Naive thymus-derived CD4-positive, alpha-beta T cell (primary cell): ENCODE data around the gene KHK. TPM values are rescaled to one million over a fixed set of nuclear protein-coding genes. Genes with fewer than 3 reads are reported as not detected.

Source experiments
- ATAC-seq: fragments of 150-1000 bp; cut with Tn5 transposase; 2 replicates; pipeline ENCODE4 v1.10.0; 2021; ENCODE audit warnings: mild to moderate bottlenecking, moderate library complexity
- CTCF ChIA-PET: fragments of 350-600 bp; sonication (Branson Sonifier 250); formaldehyde crosslinking; loops from one replicate; lab custom pipeline; 2021; ENCODE audit warnings: antibody characterized with exemption; lab: Charles Lee
- POLR2A ChIA-PET: fragments of 350-600 bp; sonication (Branson Sonifier 250); formaldehyde crosslinking; loops from one replicate; lab custom pipeline; 2021; ENCODE audit warnings: antibody characterized with exemption, inconsistent platforms; lab: Charles Lee
- DNase-seq, 9 donors: peaks; one replicate each; pipeline versions ENCODE4 v3.0.0 to v3.0.0-alpha.2; 2020 to 2022; ENCODE audit warnings: mixed read lengths in 1 of 9
- H3K27ac ChIP-seq: one replicate; pipeline ENCODE4 v1.7.0; 2013; ENCODE audit warnings: mild to moderate bottlenecking, low read depth, low read length, moderate library complexity
- H3K27me3 ChIP-seq, 2 donors: one replicate each; pipeline ENCODE4 v1.7.0; 2013; ENCODE audit warnings: low read length in 2 of 2, mild to moderate bottlenecking in 2 of 2, moderate library complexity in 2 of 2; ENCODE audit not compliant: control insufficient read depth in 2 of 2, insufficient read depth in 2 of 2
- H3K36me3 ChIP-seq, 3 experiments: 1 replicate in 2 of 3; 2 replicates in 1 of 3; pipeline ENCODE4 v1.7.0; 2013; ENCODE audit warnings: low read length in 3 of 3, mild to moderate bottlenecking in 3 of 3, moderate library complexity in 1 of 3; ENCODE audit not compliant: insufficient read depth in 3 of 3, control insufficient read depth in 2 of 3
- H3K4me1 ChIP-seq, 2 donors: one replicate each; pipeline ENCODE4 v1.7.0; 2013; ENCODE audit warnings: low read length in 2 of 2, mild to moderate bottlenecking in 2 of 2, moderate library complexity in 1 of 2; ENCODE audit not compliant: control insufficient read depth in 2 of 2, insufficient read depth in 2 of 2
- H3K4me3 ChIP-seq: 2 replicates; pipeline ENCODE4 v1.7.0; 2013; ENCODE audit warnings: mild to moderate bottlenecking, low read length
- H3K9me3 ChIP-seq, 3 experiments: 1 replicate in 2 of 3; 2 replicates in 1 of 3; pipeline ENCODE4 v1.7.0; 2013; ENCODE audit warnings: low read length in 3 of 3; ENCODE audit not compliant: control insufficient read depth in 2 of 3
- H3K27ac Mint-ChIP-seq, 9 donors: one replicate each; pipeline ENCODE4 v1.8.0; 2020 to 2022; ENCODE audit warnings: mixed read lengths in 9 of 9, mild to moderate bottlenecking in 8 of 9, moderate library complexity in 5 of 9, inconsistent platforms in 2 of 9
- H3K27me3 Mint-ChIP-seq, 5 donors: one replicate each; pipeline ENCODE4 v1.8.0; 2021 to 2022; ENCODE audit warnings: mixed read lengths in 5 of 5, mild to moderate bottlenecking in 1 of 5
- H3K36me3 Mint-ChIP-seq, 5 donors: one replicate each; pipeline ENCODE4 v1.8.0; 2020 to 2022; ENCODE audit warnings: mixed read lengths in 5 of 5, mild to moderate bottlenecking in 3 of 5, inconsistent platforms in 1 of 5
- H3K4me1 Mint-ChIP-seq, 7 donors: one replicate each; pipeline ENCODE4 v1.8.0; 2020 to 2022; ENCODE audit warnings: mixed read lengths in 7 of 7, mild to moderate bottlenecking in 3 of 7, inconsistent platforms in 1 of 7
- H3K4me3 Mint-ChIP-seq, 10 donors: one replicate each; pipeline ENCODE4 v1.8.0; 2020 to 2022; ENCODE audit warnings: mild to moderate bottlenecking in 10 of 10, mixed read lengths in 10 of 10, moderate library complexity in 6 of 10, inconsistent platforms in 2 of 10
- H3K9me3 Mint-ChIP-seq, 11 donors: one replicate each; pipeline ENCODE4 v1.8.0; 2020 to 2022; ENCODE audit warnings: mixed read lengths in 11 of 11, mild to moderate bottlenecking in 4 of 11, inconsistent platforms in 1 of 11, moderate library complexity in 1 of 11
- intact Hi-C, 2 donors: fragments of 100-400 bp; cut with micrococcal nuclease; formaldehyde crosslinking; loops; one replicate each; pipeline ENCODE4 v1.15.1; 2023
- polyA plus RNA-seq, 2 donors: library from polyadenylated mRNA; unstranded; fragments of 300-500 nt; fragmentation: Illumina TruSeq; gene quantifications; one replicate each; pipeline ENCODE4 v1.2.3, GENCODE V29; 2021
- total RNA-seq, 6 experiments: library from RNA in 5 of 6; stranded (reverse) in 5 of 6; gene quantifications; 1 replicate in 5 of 6; 2 replicates in 1 of 6; pipeline ENCODE4 v1.2.3 and lab custom pipeline; 2021 to 2026

Gene KHK
- total and polyA plus RNA-seq, 7 experiments from 2014 or later: 5.8 to 13.8 (median 7.6) TPM

GRCh38 chr2:27127883-27128667 is 41.5 kb downstream of the KHK start:
- Histone ChIP-seq H3K27ac (no peak overlapping the region), H3K36me3 (peaks cover 0 to 34% (median 0%) of the 10 kb centered on the region in 3 experiments), H3K27me3 (no peaks in the 10 kb centered on the region), H3K4me1 (peaks cover 4 to 10% of the 10 kb centered on the region in 2 donors), H3K9me3 (no peaks in the 10 kb centered on the region), H3K4me3 (no peak overlapping the region)
- no peak for DNase-seq
- intact Hi-C loops: no loop called here
- ChIA-PET POLR2A (no interaction called here), CTCF (no interaction called here)
- Mint-ChIP-seq H3K4me3 (peak overlapping the region in 1 of 10 donors; percentile 12), H3K9me3 (peaks cover 0 to 1% (median 0%) of the 10 kb centered on the region in 11 donors), H3K27me3 (peaks cover 0 to 4% (median 0%) of the 10 kb centered on the region in 5 donors), H3K36me3 (peaks cover 0 to 10% (median 0%) of the 10 kb centered on the region in 5 donors), H3K27ac (peak overlapping the region in 1 of 9 donors; percentile 14), H3K4me1 (peaks cover 8 to 26% (median 16%) of the 10 kb centered on the region in 7 donors)
- ATAC-seq: no peak

GRCh38 chr2:27128668-27129571 is 42.3 kb downstream of the KHK start:
- POLR2A ChIA-PET: no interaction called here
- CTCF ChIA-PET: no interaction called here

GRCh38 chr2:27130396-27130795 is 43.8 kb downstream of the KHK start:
- no peaks in the 10 kb centered on the region for H3K9me3 ChIP-seq
- no peak overlapping the region for H3K4me3 Mint-ChIP-seq
- peaks cover 0 to 4% (median 0%) of the 10 kb centered on the region in 11 donors for H3K9me3 Mint-ChIP-seq
- H3K4me3 ChIP-seq: no peak overlapping the region
- H3K4me1 ChIP-seq: peaks cover 12 to 13% of the 10 kb centered on the region in 2 donors
- DNase-seq (no peak), ATAC-seq (no peak)
- H3K36me3 ChIP-seq: peaks cover 0 to 40% (median 0%) of the 10 kb centered on the region in 3 experiments
- intact Hi-C loops: loop anchor here in 1 of 2 donors (5.0 kb wide), 1 partner anchor 343 kb away; the partner anchor contains the start of gene CENPA
- peaks cover 0 to 11% (median 4%) of the 10 kb centered on the region in 5 donors for H3K36me3 Mint-ChIP-seq
- CTCF ChIA-PET: no interaction called here
- H3K27ac ChIP-seq: no peak overlapping the region
- no peaks in the 10 kb centered on the region for H3K27me3 ChIP-seq
- POLR2A ChIA-PET: no interaction called here
- H3K27ac Mint-ChIP-seq: peak overlapping the region in 2 of 9 donors; percentile 33 to 62
- peaks cover 10 to 31% (median 21%) of the 10 kb centered on the region in 7 donors for H3K4me1 Mint-ChIP-seq
- H3K27me3 Mint-ChIP-seq: no peaks in the 10 kb centered on the region

More at GRCh38 chr2:27128668-27129571, 42.3 kb downstream of the KHK start:
- Histone ChIP-seq H3K27ac (no peak overlapping the region), H3K36me3 (peaks cover 0 to 35% (median 0%) of the 10 kb centered on the region in 3 experiments), H3K27me3 (no peaks in the 10 kb centered on the region), H3K4me3 (no peak overlapping the region), H3K9me3 (no peaks in the 10 kb centered on the region), H3K4me1 (peaks cover 13 to 15% of the 10 kb centered on the region in 2 donors)
- H3K4me1 Mint-ChIP-seq: peaks cover 10 to 28% (median 20%) of the 10 kb centered on the region in 7 donors
- H3K9me3 Mint-ChIP-seq: peaks cover 0 to 1% (median 0%) of the 10 kb centered on the region in 11 donors
- DNase-seq (no peak), ATAC-seq (no peak)
- H3K27ac Mint-ChIP-seq: peak overlapping the region in 5 of 9 donors; percentile 9 to 68 (median 46)
- no peaks in the 10 kb centered on the region for H3K27me3 Mint-ChIP-seq
- peak overlapping the region in 1 of 10 donors; percentile 12 for H3K4me3 Mint-ChIP-seq
- H3K36me3 Mint-ChIP-seq: peaks cover 0 to 10% (median 0%) of the 10 kb centered on the region in 5 donors
- intact Hi-C loops: no loop called here

- Histone ChIP-seq H3K36me3 (peaks cover 0 to 40% (median 0%) of the 10 kb centered on the region in 3 experiments), H3K4me1 (peaks cover 12 to 13% of the 10 kb centered on the region in 2 donors), H3K27me3 (no peaks in the 10 kb centered on the region), H3K4me3 (no peak overlapping the region), H3K9me3 (no peaks in the 10 kb centered on the region), H3K27ac (no peak overlapping the region)
- Mint-ChIP-seq H3K4me3 (peak overlapping the region in 6 of 10 donors; percentile 4 to 88 (median 43)), H3K36me3 (peaks cover 0 to 11% (median 4%) of the 10 kb centered on the region in 5 donors), H3K27me3 (no peaks in the 10 kb centered on the region), H3K4me1 (peaks cover 10 to 32% (median 21%) of the 10 kb centered on the region in 7 donors), H3K9me3 (peaks cover 0 to 4% (median 0%) of the 10 kb centered on the region in 11 donors), H3K27ac (no peak overlapping the region)
- ATAC-seq: no peak
- intact Hi-C loops: loop anchor here in 1 of 2 donors (5.0 kb wide), 1 partner anchor 344 kb away; the partner anchor contains the start of gene CENPA
- no peak for DNase-seq
- ChIA-PET CTCF (no interaction called here), POLR2A (interaction anchor here (5.3 kb wide), 1 partner anchor 7 kb away, joined by 49 read pairs; the partner anchor contains the start of gene ABHD1)
Measured at GRCh38 chr2:27131429-27131828, 44.9 kb downstream of the KHK start.

- Histone ChIP-seq H3K4me1 (peaks cover 12 to 13% of the 10 kb centered on the region in 2 donors), H3K4me3 (peak overlapping the region; percentile 96), H3K27ac (peak overlapping the region; percentile 97), H3K27me3 (no peaks in the 10 kb centered on the region), H3K9me3 (no peaks in the 10 kb centered on the region), H3K36me3 (peaks cover 0 to 40% (median 0%) of the 10 kb centered on the region in 3 experiments)
- peak overlapping the region; percentile 73 to 97 (median 89) for H3K27ac Mint-ChIP-seq
- peak overlapping the region; percentile 88 to 97 (median 92) for H3K4me3 Mint-ChIP-seq
- peaks cover 10 to 32% (median 21%) of the 10 kb centered on the region in 7 donors for H3K4me1 Mint-ChIP-seq
- CTCF ChIA-PET: interaction anchor here (1.3 to 1.5 kb wide), 2 partner anchors 10 to 146 kb away, joined by 3 to 4 read pairs; partner anchors contain the start of gene ABHD1
- POLR2A ChIA-PET: interaction anchor here (1.0 to 5.3 kb wide), 8 partner anchors 9 to 82 kb away, joined by 3 to 49 read pairs (median 5); partner anchors contain the start of genes ABHD1, AGBL5, ATRAID and SLC5A6
- ATAC-seq: no peak
- H3K36me3 Mint-ChIP-seq: peaks cover 0 to 11% (median 4%) of the 10 kb centered on the region in 5 donors
- H3K9me3 Mint-ChIP-seq: peaks cover 0 to 4% (median 0%) of the 10 kb centered on the region in 11 donors
- DNase-seq: peak in 3 of 9 donors; percentile 14 to 35 (median 16)
- intact Hi-C loops: loop anchor here in 1 of 2 donors (5.0 kb wide), 1 partner anchor 346 kb away; the partner anchor contains the start of gene CENPA
- peaks cover 0 to 2% (median 0%) of the 10 kb centered on the region in 5 donors for H3K27me3 Mint-ChIP-seq
Measured at GRCh38 chr2:27133195-27133875, 46.8 kb downstream of the KHK start.
